Measurements from ENCODE around the gene ZNF831. TPM values are rescaled to one million over a fixed set of nuclear protein-coding genes. Genes with fewer than 3 reads are reported as not detected.

Gene ZNF831
- total RNA-seq, 1 experiment from 2014 or later = not detected

GRCh38 chr20:59284470-59284869, 120.8 kb downstream of the ZNF831 start:
- no peak for DNase-seq
- Mint-ChIP-seq H3K4me1 (ENCODE audit: low read depth, unreplicated experiment) (no peaks in the 10 kb centered on the region), H3K27ac (ENCODE audit: unreplicated experiment) (no peak overlapping the region), H3K4me3 (ENCODE audit: low read depth, unreplicated experiment) (no peak overlapping the region), H3K27me3 (ENCODE audit: unreplicated experiment) (peaks cover 89% of the 10 kb centered on the region), H3K36me3 (ENCODE audit: insufficient read depth, unreplicated experiment) (no peaks in the 10 kb centered on the region), H3K9me3 (ENCODE audit: low read depth, unreplicated experiment) (no peaks in the 10 kb centered on the region)
- TF ChIP-seq CTCF (IDR thresholded peaks at IDR 0.05; ENCODE audit: unreplicated experiment) = no peak
- no TSS peak for BruUV-seq (replicated peaks)
- CTCF ChIA-PET = no interaction called here
- intact Hi-C loops (cut with micrococcal nuclease; ENCODE audit: unreplicated experiment) = no loop called here

- no peaks in the 10 kb centered on the region for H3K9me3 Mint-ChIP-seq (ENCODE audit: low read depth, unreplicated experiment)
- no peak overlapping the region for H3K4me3 Mint-ChIP-seq (ENCODE audit: low read depth, unreplicated experiment)
- BruUV-seq (replicated peaks) = no TSS peak
- intact Hi-C loops (cut with micrococcal nuclease; ENCODE audit: unreplicated experiment) = no loop called here
- no peak overlapping the region for H3K27ac Mint-ChIP-seq (ENCODE audit: unreplicated experiment)
- peaks cover 89% of the 10 kb centered on the region for H3K27me3 Mint-ChIP-seq (ENCODE audit: unreplicated experiment)
- H3K4me1 Mint-ChIP-seq (ENCODE audit: low read depth, unreplicated experiment) = no peaks in the 10 kb centered on the region
- TF ChIP-seq CTCF (IDR thresholded peaks at IDR 0.05; ENCODE audit: unreplicated experiment) = no peak
- DNase-seq = no peak
- CTCF ChIA-PET = no interaction called here
- H3K36me3 Mint-ChIP-seq (ENCODE audit: insufficient read depth, unreplicated experiment) = no peaks in the 10 kb centered on the region
Observed at GRCh38 chr20:59289994-59290393, 126.4 kb downstream of the ZNF831 start.

- H3K27ac Mint-ChIP-seq (ENCODE audit: unreplicated experiment) = no peak overlapping the region
- CTCF ChIA-PET = no interaction called here
- TF ChIP-seq CTCF (IDR thresholded peaks at IDR 0.05; ENCODE audit: unreplicated experiment) = no peak
- no TSS peak for BruUV-seq (replicated peaks)
- H3K9me3 Mint-ChIP-seq (ENCODE audit: low read depth, unreplicated experiment) = no peaks in the 10 kb centered on the region
- no peak overlapping the region for H3K4me3 Mint-ChIP-seq (ENCODE audit: low read depth, unreplicated experiment)
- intact Hi-C loops (cut with micrococcal nuclease; ENCODE audit: unreplicated experiment) = no loop called here
- no peaks in the 10 kb centered on the region for H3K4me1 Mint-ChIP-seq (ENCODE audit: low read depth, unreplicated experiment)
- no peaks in the 10 kb centered on the region for H3K36me3 Mint-ChIP-seq (ENCODE audit: insufficient read depth, unreplicated experiment)
- peaks cover 100% of the 10 kb centered on the region for H3K27me3 Mint-ChIP-seq (ENCODE audit: unreplicated experiment)
- DNase-seq = no peak
Observed at GRCh38 chr20:59291740-59292383, 128.2 kb downstream of the ZNF831 start.

- no peak for DNase-seq
- Mint-ChIP-seq H3K36me3 (ENCODE audit: insufficient read depth, unreplicated experiment) (no peaks in the 10 kb centered on the region), H3K4me1 (ENCODE audit: low read depth, unreplicated experiment) (no peaks in the 10 kb centered on the region), H3K9me3 (ENCODE audit: low read depth, unreplicated experiment) (no peaks in the 10 kb centered on the region), H3K27me3 (ENCODE audit: unreplicated experiment) (peaks cover 100% of the 10 kb centered on the region), H3K4me3 (ENCODE audit: low read depth, unreplicated experiment) (no peak overlapping the region), H3K27ac (ENCODE audit: unreplicated experiment) (no peak overlapping the region)
- no TSS peak for BruUV-seq (replicated peaks)
- TF ChIP-seq CTCF (IDR thresholded peaks at IDR 0.05; ENCODE audit: unreplicated experiment) = no peak
- CTCF ChIA-PET = no interaction called here
- intact Hi-C loops (cut with micrococcal nuclease; ENCODE audit: unreplicated experiment) = no loop called here
Observed at GRCh38 chr20:59295531-59295930, 131.9 kb downstream of the ZNF831 start.
